ENCODE data around the gene CNTNAP2. TPM values are rescaled to one million over a fixed set of nuclear protein-coding genes. Genes with fewer than 3 reads are reported as not detected.

CNTNAP2 gene
- total RNA-seq, 2 experiments from 2014 or later, result not detected

DNA sequence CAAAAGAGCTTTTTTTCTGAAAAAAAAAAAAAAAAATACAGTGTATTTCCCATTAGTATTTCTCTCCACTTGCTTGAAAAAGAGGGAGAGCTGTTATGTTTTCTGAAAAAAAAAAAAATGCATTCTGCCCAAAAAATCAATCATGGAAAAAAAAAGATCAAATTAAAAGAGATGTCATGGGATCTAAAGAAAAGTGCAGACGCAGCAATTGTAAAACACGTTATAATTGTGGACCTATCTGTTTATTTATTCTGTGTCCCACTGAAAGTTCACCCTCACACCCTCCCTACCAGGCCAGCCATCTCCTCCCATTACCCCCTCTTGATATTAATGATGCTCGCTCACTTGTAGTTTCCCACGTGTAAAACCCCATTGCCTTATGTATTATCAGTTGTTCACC is 1800.0 kb downstream of the CNTNAP2 start:
- CTCF ChIA-PET, result no interaction called here
- POLR2A ChIA-PET, result no interaction called here

DNA sequence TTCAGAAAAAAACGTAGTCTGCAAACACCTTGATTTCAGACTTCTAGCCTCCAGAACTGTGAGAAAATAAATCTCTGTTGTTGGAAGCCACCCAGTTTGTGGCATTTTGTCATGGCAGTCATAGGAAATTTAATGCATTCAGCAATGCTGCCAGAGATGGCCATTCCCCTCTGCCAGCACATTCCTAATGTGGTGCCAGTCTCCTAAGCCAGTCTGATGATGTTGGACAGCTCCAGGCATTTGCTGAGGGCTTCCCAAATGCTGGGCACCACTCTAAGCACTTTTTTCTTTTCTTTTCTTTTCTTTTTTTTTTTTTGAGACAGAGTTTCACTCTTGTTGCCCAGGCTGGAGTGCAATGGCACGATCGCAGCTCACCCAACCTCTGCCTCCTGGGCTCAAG is 1807.2 kb downstream of the CNTNAP2 start:
- CTCF ChIA-PET, result no interaction called here
- POLR2A ChIA-PET, result no interaction called here

DNA sequence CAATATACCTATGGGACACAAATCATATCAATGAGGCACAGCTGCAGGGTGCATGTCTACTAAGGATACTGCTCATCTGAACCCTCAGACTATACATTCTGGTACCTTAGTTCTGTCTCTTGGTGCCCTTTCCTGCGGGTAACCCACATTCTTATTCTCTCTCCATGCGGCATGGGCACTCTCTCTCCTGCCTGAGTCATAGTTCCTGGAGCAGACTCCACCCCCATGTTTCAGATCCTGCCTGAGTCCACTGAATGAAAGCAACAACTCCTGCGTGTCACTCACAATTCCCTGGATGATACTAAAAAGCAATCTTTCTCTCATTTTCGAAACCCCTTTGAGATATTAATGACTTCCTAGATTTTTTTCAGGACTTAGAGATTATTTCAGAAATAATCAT is 1820.8 kb downstream of the CNTNAP2 start:
- ChIA-PET CTCF (no interaction called here), POLR2A (no interaction called here)

DNA sequence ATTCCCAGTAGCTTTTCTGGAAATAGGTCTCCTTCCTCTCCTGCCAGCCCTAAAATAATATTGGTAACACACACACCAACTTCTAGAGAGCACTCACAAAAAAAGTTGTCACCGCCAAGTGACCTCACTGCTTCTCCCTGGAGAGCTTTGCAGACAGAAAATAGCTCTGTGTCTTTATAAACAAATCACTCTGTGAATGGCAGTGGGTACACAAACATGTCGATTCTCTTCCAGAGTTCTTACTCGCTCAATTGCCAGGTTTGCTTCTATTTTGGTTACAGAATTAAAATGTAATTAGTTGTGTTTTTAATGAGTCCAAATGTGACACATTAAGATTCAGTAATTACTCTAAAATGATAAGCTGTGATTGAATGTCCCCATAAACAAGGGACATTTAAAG is 1824.8 kb downstream of the CNTNAP2 start:
- CTCF ChIA-PET, result no interaction called here
- POLR2A ChIA-PET, result no interaction called here

DNA sequence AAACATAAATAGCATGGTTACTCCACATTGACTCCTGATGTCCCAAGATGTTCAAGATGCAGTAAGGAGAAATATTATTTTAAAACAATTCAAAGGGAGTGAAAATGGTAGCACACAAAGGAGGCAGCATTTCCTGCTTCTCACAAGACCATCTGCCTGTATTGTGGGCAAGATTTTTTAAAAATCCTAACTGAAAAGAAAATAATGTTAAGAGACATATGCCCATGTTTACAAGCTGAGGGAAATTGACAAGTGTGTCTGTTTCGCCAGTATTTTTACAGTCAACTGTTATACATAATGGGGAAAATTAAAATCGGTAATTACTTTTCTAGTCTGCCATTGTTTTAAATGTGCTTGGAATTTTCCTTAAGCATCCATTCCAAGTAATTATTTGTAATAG is 1827.7 kb downstream of the CNTNAP2 start:
- CTCF ChIA-PET, result no interaction called here

DNA sequence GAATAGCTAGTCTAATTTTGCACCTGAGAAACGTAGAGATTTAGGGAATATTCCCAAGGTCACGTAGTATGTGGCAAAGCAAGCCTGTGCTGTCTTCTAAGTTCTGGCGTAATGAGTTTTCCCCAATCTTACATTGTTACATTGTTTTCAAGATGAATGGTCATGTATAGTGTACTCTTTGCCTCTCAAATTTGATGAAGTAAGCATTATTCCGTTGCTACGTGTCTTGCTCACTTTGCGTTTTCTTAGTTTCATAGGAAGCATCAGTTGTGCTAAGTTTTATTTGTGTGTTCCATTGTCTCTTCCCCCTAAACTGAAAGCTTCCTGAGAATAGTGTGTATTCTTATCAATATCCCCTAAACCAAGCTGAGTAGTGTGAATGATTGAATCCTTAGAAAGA is 1836.3 kb downstream of the CNTNAP2 start:
- CTCF ChIA-PET, result no interaction called here
- POLR2A ChIA-PET, result no interaction called here

More for the DNA sequence above, 1827.7 kb downstream of the CNTNAP2 start:
- POLR2A ChIA-PET, result no interaction called here

DNA sequence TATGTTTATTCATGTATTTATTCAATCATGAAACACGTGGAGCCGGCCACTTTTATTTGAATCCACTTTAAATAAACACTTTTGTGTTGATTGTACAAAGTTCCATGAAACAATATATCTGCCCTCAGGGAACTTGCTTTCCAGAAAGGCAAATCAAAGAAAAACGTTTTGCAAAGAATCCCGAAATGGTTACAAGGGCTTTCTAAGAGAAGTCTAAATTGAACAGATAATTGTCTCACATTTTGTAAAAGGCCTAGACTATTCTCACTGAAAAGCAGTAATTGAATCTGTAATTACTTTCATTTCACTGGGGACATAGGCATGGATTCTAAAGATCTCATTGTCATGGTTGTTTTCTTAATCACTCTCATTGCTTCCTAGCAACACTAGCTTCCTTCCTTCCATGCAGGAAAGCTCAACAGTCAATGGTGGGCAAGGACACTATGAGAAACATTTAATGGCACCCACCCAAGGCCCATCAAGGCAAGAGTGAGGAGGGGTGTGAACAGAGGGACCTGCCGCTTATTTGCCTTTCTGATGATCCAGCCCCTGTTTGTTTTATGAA is 1851.5 kb downstream of the CNTNAP2 start:
- ChIA-PET POLR2A (no interaction called here), CTCF (no interaction called here)

DNA sequence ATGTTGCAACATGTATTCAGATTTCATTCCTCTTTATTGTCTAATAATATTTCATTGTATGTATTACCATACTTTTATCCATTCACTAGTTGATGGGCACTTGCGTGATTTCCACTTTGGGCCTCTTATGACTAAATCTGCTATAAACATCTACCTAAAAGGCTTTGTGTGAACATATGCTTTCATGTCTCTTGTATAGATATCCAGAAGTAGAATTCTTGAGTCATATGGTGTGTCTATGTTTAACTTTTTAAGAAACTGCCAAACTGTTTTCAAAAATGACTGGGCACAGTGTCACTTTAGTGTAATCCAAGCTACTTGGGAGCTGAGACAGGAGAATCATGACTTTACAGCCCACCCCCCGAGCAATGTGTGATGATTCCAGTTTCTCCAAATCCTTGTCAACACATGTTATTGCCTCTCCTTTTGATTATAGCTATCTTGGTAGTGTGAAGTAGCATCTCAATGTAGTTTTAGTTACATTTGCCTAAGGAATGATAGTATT is 1855.1 kb downstream of the CNTNAP2 start:
- POLR2A ChIA-PET, result no interaction called here
- CTCF ChIA-PET, result no interaction called here

DNA sequence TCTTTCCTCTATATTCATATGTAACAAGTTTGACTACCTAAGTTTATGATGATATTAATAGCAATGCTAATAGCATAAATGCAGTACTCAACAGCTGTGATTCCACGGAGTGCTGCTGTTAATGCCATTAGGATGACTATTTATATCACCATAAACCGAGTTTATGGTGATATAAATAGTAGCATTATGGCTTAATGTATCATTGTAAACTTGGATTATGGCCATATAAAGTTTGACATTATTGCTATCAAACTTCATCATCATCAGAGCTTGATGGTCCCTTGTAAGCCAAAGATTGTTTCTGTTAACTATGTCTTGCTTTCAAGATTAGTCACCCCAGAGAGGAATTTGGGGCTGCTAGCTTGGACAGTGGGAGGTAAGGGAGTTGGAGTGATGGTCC is 1861.6 kb downstream of the CNTNAP2 start:
- ChIA-PET CTCF (no interaction called here), POLR2A (no interaction called here)

DNA sequence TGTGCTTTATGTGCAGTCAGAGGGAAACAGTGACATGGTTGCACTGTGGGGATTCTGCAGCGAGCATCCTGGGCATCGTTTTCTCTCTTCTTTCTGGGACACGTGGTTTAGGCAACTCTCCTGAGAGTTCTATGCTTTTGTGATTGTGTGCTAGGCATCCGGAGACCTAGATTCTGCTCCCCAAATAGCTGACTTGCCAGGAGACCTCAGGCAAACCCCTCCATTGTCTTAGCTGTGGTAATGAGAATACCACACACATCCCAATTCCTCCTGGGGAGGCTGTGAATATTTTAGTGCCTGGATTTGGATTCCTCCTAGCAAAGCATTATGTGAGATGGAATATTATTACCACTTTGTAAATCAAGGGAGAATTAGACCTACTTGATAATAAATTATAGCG is 1862.0 kb downstream of the CNTNAP2 start:
- CTCF ChIA-PET, result no interaction called here

DNA sequence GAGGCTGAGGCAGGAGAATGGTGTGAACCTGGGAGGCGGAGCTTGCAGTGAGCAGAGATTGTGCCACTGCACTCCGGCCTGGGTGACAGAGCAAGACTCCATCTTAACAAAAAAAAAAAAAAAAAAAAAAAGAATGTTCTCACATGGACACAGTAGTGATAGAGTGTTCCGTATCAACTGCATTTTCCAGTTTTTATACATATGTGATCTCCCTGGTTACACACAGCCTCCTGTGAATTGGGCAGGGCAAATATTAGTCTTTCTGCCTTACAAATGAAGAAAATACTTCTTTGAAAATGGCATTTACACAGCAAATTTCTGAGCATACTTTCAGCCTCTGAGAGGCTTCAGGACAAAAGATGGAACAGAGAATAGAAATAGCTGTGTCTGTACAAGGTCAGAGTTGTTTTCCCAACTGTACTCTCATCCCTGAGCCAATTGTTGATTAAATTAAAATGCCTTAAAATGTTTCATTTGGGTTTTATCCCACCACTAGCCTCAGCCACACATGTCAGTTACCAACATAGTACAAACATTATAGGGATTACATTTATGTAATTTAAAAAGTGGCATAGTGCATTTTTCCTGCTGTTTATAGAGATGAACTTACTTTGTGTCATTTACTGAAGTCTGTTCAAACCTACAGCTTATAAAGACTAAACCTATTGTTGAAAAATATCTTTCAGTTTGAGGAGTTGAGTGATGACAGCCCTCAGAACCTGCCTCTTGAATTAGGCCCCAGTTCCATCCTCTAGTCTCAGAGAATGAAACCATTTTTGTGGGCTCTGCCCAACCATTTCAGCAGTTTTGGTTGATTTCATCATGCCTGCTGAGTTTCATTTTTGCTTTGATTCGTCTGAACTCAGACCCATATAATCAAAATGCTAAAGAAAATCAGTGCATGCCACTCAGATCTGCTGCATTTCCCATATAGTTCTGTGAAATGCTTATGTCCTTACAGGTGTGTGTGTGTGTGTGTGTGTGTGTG is 1864.5 kb downstream of the CNTNAP2 start:
- ChIA-PET POLR2A (no interaction called here), CTCF (no interaction called here)

More for the DNA sequence above, 1862.0 kb downstream of the CNTNAP2 start:
- POLR2A ChIA-PET, result no interaction called here

DNA sequence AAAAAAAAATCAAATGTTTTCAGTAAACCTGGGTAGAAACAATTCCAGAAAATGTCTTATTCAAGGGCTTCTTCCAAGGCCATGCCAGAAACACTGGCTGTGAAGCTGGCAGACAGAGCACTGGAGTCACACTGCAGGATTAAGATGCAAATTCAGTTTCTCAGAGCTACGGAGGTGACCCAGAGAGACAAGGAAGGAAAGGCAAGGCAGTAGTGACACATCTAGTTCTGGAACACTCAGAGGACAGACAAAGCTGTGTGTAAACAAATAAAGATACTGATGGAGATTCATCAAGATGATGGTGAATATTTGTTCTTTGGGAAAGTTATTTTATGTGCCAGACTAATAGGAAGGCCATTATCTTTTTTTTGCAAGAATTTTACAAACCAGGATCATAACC is 1865.7 kb downstream of the CNTNAP2 start:
- ChIA-PET POLR2A (no interaction called here), CTCF (no interaction called here)

DNA sequence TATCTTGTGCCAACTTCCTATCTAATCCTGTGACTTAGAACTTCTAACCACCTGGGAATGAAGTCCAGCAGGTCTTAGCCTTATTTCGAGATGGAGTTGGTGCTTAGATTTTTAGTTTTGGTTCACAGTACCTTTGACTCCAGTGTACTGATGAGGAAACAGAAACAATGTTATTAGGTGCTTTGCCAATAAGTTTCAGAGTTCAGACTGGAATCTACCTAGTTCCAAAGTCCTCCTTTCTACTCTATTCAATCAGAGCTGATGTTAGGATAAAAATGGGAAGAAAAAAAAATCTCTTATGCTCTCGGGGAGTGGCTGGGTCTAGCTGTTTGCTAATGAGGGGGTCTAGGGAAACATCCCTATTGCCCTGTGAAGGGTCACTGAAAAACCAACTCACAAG is 1867.7 kb downstream of the CNTNAP2 start:
- POLR2A ChIA-PET, result no interaction called here

DNA sequence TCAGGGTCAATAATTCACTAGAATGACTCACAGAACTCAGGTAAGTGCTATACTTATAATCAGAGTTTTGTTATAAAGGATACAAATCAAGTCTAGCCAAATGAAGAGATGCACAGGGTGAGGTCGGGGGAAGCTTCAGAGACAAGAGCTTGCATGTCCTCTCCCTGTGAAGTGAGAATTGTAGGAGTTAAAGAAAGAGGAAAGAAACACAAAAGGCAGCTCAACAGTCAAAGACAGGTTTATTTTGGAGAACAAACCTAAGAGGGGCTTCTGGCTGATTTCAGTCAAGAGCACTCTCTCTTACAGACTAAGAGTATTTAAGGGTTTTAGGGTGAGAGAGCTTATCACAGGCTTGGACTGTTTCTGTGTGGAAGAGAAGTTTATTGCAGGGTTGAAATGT is 1873.5 kb downstream of the CNTNAP2 start:
- ChIA-PET CTCF (no interaction called here), POLR2A (no interaction called here)

More for the DNA sequence above, 1867.7 kb downstream of the CNTNAP2 start:
- CTCF ChIA-PET, result no interaction called here

DNA sequence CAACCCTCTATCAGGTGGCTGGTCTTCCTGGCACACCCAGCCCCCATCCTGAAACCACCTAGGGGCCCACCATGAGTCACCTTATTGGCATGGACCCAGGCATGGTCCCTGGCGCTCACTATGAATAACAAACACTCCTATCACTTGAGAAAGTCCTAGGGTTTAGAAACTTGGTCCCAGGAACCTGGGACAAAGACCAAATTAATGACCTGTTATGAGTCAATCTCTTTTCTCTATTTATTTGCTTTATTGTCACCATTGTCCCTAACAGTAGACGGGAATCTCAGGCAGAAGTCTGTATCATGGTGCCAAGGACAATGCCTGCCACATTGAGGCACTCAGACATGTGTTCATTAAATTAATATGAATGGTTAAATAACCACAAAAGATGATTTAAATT is 1874.3 kb downstream of the CNTNAP2 start:
- CTCF ChIA-PET, result no interaction called here
- POLR2A ChIA-PET, result no interaction called here

DNA sequence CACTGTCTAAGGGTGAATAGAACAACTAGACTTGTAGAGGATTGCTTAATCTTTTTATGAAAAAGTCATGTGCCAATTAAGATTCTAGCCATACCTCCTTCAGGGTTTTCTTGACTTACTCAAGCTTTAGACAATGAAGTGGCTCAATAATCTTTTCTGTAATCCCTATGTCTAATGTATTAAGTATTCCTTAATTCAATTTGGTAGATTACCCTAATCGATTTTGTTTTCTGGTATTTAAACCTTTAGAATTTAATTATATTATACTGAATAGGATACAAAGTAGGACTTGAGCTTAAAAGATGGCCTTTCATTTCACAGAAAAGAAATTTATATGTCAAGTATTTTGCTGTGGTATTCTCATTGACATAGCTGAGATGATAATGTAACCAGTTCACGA is 1876.1 kb downstream of the CNTNAP2 start:
- POLR2A ChIA-PET, result no interaction called here
- CTCF ChIA-PET, result no interaction called here

DNA sequence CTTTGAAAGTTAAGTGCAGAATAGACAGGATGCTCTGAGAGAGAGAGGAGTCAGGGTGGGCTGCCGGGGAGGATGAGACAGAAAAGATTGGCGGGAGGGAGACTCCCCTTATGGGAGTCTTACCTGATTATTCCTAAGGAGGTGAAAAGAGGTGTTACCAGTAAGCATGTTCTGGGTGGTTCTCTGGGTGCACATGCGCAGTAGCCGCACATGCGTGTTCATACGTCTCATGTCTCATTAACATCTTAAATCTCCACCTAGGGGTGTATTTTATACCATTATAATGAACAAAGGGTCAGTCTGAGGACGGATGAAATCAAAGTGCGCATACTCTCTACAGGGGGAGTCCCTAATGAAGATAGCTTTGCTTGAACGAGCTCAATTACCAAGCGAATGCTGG is 1881.0 kb downstream of the CNTNAP2 start:
- POLR2A ChIA-PET, result no interaction called here
- CTCF ChIA-PET, result no interaction called here

DNA sequence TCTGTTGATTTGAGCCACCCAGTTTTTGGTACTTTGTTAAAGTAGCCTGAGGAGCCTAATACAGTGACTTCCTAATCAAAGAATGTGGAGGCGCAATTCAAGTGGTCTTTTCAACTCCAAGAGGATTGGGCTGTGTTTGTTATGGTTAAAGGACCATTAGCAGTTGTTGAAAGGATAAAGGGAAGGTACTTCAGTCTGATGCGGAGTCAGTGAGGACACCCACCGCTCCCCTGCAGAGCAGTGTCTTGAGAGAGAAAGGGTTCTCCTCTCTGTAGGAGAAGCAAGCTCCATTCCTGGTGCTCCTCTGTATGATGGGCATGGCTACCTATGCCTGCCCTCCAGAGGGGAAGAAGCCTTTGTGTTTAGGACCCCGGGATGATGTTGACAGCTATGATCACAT is 1883.4 kb downstream of the CNTNAP2 start:
- ChIA-PET POLR2A (no interaction called here), CTCF (no interaction called here)

DNA sequence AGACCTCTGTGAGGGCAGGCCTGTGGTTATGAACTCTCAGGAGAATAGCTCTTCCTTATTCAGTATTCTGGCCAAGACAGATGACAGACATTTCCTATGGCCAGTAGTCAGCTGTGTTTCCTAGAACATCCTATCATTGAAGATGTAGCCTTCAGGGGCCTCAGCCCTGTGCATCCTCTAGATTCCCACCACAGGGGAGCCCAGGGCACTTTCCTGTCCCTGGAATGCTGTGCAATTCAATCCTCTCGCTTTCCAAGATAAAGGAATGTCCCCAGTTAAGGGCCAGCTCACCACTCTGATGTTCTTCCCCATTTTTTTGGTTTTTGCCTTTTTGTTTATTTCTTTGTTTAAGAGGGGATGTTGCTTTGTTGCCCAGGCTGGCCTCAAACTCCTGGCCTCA is 1895.2 kb downstream of the CNTNAP2 start:
- CTCF ChIA-PET, result no interaction called here
- POLR2A ChIA-PET, result no interaction called here

DNA sequence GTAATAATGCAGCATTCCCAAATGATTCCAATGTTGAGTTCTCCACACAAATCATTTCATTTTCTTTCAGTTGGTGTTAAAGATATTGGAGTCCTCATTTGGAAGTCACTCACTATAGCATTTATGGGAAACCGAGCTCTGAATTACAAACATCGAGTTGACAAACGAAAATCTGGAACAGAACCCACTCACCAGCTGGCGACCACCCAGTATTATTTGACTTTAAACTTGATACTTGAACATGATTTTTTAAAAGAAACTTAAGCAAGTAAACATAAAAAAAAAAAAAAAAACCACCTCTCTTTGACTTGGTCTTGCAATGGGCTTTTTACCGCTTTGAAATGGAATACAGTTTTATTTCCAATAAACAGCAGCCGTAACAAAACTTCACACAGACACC is 1897.4 kb downstream of the CNTNAP2 start:
- POLR2A ChIA-PET, result no interaction called here
- CTCF ChIA-PET, result no interaction called here

DNA sequence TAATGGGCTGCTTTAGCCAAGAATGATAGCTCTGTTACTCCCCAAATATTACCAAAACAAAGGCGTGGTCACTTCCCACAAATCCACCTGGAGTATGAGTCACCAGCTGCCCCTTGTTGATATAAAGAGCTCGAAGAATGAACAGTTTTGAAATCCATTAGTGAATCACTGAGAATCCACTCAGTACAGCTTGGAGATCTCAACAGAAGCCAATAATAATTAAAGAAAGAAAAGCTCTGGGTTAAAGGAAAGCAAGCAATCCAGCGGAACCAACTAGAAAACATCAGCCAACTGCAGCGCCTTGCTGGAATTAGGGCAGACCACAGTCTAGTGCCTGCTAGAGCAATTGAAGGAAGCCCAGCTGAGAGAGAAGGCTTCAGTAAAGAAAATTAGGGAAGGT is 1897.9 kb downstream of the CNTNAP2 start:
- POLR2A ChIA-PET, result no interaction called here
- CTCF ChIA-PET, result no interaction called here

DNA sequence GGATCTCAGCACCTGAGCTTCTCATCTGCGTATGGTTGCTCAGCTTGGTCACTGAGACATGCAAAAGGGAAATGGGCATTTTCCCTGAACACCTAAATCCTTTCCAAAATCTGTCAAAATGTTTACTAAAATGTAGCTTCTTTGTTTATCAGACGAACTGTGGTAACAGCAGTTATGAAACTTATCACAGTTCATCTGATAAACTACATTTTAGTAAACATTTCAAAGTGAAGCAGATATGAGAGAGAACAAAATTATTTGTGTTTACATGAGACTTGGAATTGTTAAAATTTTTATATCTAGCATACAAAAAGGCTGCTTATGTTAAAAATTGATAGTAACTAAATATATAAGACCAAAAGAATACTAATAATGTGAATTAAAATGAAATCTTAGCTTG is 1900.5 kb downstream of the CNTNAP2 start:
- ChIA-PET POLR2A (no interaction called here), CTCF (no interaction called here)

Measured in activated CD8-positive, alpha-beta memory T cell treated with anti-CD3 and anti-CD28 coated beads for 36 hours (primary cell).